Measurements from ENCODE around the gene ITPR1. TPM values are rescaled to one million over a fixed set of nuclear protein-coding genes. Genes with fewer than 3 reads are reported as not detected.

ITPR1 gene
- polyA plus RNA-seq, 1 donor from 2014 or later, result 38.3 TPM

DNA sequence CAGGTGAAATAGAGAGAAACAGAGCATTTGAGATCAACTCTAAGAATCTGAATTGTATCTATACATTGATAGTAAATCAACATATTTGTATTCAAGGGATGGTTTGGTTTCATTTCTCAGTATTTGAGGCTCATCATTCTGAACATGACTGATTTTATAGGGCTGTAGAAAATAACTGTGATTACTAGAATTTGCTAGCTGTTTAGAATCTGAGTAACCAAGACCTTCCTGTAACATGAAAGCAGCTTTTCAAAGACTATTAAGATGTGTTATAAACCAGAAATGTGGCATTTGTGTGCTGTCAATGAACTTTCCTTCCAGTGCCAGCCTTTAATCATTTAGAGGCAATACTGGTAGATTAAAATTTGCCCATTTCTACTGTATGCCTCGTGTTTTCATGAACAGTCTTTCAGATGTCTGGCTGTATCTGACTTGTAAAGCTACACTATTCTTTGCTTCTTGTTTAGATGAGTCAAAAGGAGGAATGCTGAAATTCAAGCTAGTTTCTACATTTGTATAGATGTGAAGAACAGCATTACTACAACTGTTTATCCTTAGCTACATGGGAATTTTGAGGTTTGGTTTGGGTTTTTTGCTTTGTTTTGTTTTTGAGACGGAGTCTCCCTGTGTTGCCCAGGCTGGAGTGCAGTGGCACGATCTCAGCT is 348.8 kb downstream of the ITPR1 start:
- Mint-ChIP-seq H3K4me3 (peak overlapping the region in 1 of 4 donors; percentile 19), H3K27ac (peak overlapping the region in 1 of 3 donors; percentile 12), H3K9me3 (no peaks in the 10 kb centered on the region), H3K27me3 (no peaks in the 10 kb centered on the region), H3K4me1 (peaks cover 18 to 26% (median 25%) of the 10 kb centered on the region in 3 donors), H3K36me3 (peaks cover 6% of the 10 kb centered on the region)

DNA sequence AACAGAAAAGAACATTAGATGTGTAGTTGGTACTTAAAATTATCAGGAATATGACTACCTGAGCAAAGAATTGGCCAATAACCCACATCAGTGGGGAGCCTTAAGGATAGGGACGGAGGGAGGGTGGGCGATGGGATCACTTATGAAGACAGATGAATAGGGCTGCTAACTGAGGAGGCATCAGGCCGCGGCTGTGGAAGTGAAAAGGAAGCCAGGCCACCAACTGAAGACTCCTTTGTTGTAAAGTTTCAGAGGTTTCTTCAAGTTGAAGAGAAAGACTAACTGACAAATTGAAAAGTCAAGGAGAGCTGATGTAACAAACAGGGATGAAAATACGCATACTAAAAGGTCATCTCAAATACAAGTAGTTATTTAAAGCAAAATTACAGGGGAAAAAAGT is 350.5 kb downstream of the ITPR1 start:
- no peak overlapping the region for H3K27ac Mint-ChIP-seq
- no peaks in the 10 kb centered on the region for H3K27me3 Mint-ChIP-seq
- no peaks in the 10 kb centered on the region for H3K9me3 Mint-ChIP-seq
- H3K4me3 Mint-ChIP-seq, result no peak overlapping the region
- peaks cover 6% of the 10 kb centered on the region for H3K36me3 Mint-ChIP-seq
- H3K4me1 Mint-ChIP-seq, result peaks cover 20 to 28% (median 24%) of the 10 kb centered on the region in 3 donors

DNA sequence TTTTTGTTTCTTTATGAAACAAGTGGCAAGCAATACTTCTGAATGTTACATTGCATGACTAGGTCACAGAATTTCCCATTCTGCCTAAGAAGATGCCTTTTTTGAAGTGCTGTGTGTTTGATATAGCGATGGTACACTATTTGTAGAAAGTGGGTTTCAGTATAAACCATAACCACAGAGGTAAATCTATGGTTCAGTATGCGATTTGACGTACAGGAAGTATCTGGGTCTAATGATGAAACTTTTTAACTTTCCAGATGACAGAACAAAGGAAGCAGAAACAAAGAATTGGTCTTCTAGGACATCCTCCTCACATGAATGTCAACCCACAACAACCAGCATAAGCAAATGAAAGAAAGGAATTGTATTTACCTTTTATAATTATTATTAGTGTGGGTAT is 352.7 kb downstream of the ITPR1 start:
- H3K36me3 Mint-ChIP-seq, result peaks cover 6% of the 10 kb centered on the region
- H3K27ac Mint-ChIP-seq, result peak overlapping the region in 1 of 3 donors; percentile 15
- no peaks in the 10 kb centered on the region for H3K27me3 Mint-ChIP-seq
- peaks cover 27 to 47% (median 45%) of the 10 kb centered on the region in 3 donors for H3K4me1 Mint-ChIP-seq
- no peak overlapping the region for H3K4me3 Mint-ChIP-seq
- H3K9me3 Mint-ChIP-seq, result no peaks in the 10 kb centered on the region

- Mint-ChIP-seq H3K27ac (no peak overlapping the region), H3K27me3 (no peaks in the 10 kb centered on the region), H3K4me1 (peaks cover 27 to 51% (median 42%) of the 10 kb centered on the region in 3 donors), H3K36me3 (peaks cover 6% of the 10 kb centered on the region), H3K4me3 (no peak overlapping the region), H3K9me3 (no peaks in the 10 kb centered on the region)
Observed at GRCh38 chr3:4846543-4846942, 353.4 kb downstream of the ITPR1 start.

DNA sequence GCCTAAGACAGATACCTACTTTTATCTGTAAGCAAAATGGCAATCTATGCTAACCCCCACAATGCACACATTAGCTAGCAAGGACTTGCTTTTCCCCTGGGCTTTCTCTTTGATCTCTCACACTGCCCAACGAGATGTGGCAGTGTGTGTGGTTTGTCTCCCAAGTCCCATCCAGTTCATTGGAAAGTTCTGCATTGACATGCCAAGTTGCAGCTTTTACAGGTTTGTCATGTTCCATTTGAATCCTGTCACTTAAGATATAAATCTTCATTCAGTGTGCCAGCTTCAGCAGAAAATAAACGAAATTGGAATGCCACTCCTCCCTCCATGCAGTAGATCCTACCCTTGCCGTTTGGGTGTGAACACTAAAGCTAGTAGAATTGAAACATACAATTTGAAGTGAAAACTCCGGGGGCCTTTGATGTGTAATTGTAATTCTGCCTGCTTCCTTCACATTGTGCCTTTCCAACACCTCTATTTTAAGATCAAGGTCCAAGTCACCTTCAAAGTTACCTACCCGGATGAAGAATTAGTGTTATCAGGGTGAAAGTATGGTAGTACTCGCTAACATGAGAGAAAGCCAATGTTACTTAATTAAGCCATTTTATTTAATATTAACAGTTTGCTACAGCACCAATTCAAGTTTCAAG is 355.2 kb downstream of the ITPR1 start:
- Mint-ChIP-seq H3K27me3 (no peaks in the 10 kb centered on the region), H3K36me3 (peaks cover 6% of the 10 kb centered on the region), H3K4me3 (no peak overlapping the region), H3K27ac (no peak overlapping the region), H3K4me1 (peaks cover 28 to 52% (median 42%) of the 10 kb centered on the region in 3 donors), H3K9me3 (no peaks in the 10 kb centered on the region)

- H3K27me3 Mint-ChIP-seq, result no peaks in the 10 kb centered on the region
- peaks cover 27 to 52% (median 48%) of the 10 kb centered on the region in 3 donors for H3K4me1 Mint-ChIP-seq
- peak overlapping the region in 1 of 3 donors; percentile 17 for H3K27ac Mint-ChIP-seq
- no peak overlapping the region for H3K4me3 Mint-ChIP-seq
- H3K36me3 Mint-ChIP-seq, result peaks cover 6% of the 10 kb centered on the region
- H3K9me3 Mint-ChIP-seq, result no peaks in the 10 kb centered on the region
Observed at GRCh38 chr3:4849136-4849535, 356.0 kb downstream of the ITPR1 start.

DNA sequence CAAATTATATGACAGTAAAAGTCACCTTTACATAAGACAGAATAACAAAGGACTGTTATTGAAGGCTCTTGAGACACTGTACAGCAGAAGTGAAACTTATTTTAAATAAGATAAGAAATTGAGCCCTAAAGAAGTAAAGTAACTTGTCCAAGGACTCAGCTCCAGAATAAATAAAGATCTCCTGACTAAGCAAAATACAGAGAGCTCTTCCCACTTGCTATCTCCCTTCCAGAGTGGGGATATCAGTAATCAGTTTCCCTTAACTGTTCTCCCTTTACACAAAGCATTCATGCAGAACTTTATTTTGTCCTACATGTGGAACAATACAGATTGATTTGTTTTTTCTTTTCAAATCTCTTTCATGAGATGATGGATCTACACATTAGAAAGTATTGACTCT is 356.6 kb downstream of the ITPR1 start:
- Mint-ChIP-seq H3K27me3 (no peaks in the 10 kb centered on the region), H3K4me1 (peaks cover 24 to 51% (median 48%) of the 10 kb centered on the region in 3 donors), H3K4me3 (no peak overlapping the region), H3K36me3 (peaks cover 3% of the 10 kb centered on the region), H3K9me3 (no peaks in the 10 kb centered on the region), H3K27ac (peak overlapping the region in 1 of 3 donors; percentile 64)

DNA sequence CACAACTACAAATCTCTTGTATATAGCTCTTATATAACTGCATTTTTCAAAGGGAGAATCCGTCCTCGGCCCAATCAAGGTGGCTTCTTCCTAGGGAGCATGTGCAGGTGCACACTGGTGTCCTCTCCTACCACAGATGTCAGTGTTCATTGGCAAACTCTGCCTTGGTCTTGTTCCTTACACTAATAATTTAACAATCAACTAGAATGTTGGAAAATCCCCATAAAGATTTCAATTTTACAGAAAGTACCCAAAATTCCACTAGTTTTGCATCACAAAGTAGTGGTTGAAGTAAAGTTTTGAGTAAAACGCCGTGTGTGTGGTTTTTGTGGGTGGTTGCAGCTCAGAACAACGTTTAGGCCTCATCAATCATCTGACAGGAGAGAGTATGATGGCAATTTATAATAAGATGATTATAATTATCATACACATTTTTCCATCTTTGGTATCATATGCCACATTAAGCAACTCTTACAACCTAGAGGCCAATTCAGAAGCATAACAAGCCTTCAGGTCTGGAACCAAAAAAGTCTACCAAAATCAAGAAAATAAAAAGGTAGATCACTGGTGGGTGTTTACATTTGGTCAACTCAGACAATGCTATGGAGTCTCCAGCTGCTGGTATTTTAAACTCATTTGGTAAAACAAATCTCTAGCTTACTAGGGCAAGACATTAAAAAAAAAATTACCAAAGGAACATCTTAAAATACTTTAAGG is 357.2 kb downstream of the ITPR1 start:
- H3K27ac Mint-ChIP-seq, result peak overlapping the region in 2 of 3 donors; percentile 10 to 64
- H3K27me3 Mint-ChIP-seq, result no peaks in the 10 kb centered on the region
- H3K9me3 Mint-ChIP-seq, result no peaks in the 10 kb centered on the region
- H3K4me3 Mint-ChIP-seq, result peak overlapping the region in 1 of 4 donors; percentile 5
- H3K4me1 Mint-ChIP-seq, result peaks cover 18 to 45% (median 42%) of the 10 kb centered on the region in 3 donors
- H3K36me3 Mint-ChIP-seq, result no peaks in the 10 kb centered on the region

- H3K27me3 Mint-ChIP-seq, result no peaks in the 10 kb centered on the region
- peaks cover 13 to 40% (median 38%) of the 10 kb centered on the region in 3 donors for H3K4me1 Mint-ChIP-seq
- H3K27ac Mint-ChIP-seq, result peak overlapping the region in 1 of 3 donors; percentile 10
- no peaks in the 10 kb centered on the region for H3K9me3 Mint-ChIP-seq
- H3K36me3 Mint-ChIP-seq, result no peaks in the 10 kb centered on the region
- peak overlapping the region in 1 of 4 donors; percentile 5 for H3K4me3 Mint-ChIP-seq
Observed at GRCh38 chr3:4850928-4851265, 357.7 kb downstream of the ITPR1 start.

GRCh38 chr3:4852780-4853748 is 359.9 kb downstream of the ITPR1 start:
- Mint-ChIP-seq H3K27ac (peak overlapping the region in 1 of 3 donors; percentile 29), H3K9me3 (no peaks in the 10 kb centered on the region), H3K4me1 (peaks cover 10 to 35% (median 34%) of the 10 kb centered on the region in 3 donors), H3K36me3 (peaks cover 2% of the 10 kb centered on the region), H3K4me3 (no peak overlapping the region), H3K27me3 (no peaks in the 10 kb centered on the region)

DNA sequence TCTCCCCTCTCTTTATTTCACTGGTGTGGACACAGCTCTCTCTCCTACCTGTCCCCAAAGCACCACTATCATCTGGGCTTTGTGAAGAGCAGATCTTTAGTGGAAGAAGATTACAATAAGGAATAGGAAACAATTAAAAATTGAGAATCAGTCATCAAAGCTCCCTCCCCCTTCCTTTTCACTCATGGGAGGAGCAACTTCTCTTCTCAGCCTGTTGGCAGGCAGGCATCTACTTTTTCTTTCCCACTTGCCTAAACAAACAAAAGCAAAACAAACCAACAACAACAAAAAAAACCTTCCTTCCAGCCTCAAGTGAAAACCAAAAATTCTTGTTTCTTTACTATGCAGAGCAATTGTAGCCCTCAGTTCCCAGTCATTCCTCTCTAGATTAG is 360.6 kb downstream of the ITPR1 start:
- Mint-ChIP-seq H3K4me1 (peaks cover 10 to 28% (median 27%) of the 10 kb centered on the region in 3 donors), H3K4me3 (no peak overlapping the region), H3K27ac (peak overlapping the region in 1 of 3 donors; percentile 29), H3K27me3 (no peaks in the 10 kb centered on the region), H3K36me3 (peaks cover 2% of the 10 kb centered on the region), H3K9me3 (no peaks in the 10 kb centered on the region)

DNA sequence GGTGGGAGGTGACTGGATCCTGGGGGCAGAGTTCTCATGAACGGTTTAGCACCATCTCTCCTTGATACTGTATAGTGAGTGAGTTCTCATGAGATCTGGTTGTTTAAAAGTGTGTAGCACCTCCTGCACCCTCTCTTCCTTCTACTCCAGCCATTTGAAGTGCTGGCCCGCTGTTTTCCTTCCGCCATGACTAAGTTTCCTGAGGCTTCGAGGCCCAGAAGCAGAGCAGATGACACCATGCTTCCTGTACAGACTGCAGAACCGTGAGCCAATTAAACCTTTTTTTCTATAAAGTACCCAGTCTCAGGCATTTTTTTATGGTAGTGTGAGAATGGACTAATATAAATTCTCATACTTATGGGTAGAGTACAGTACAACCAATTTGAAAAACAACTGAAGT is 362.5 kb downstream of the ITPR1 start:
- Mint-ChIP-seq H3K27me3 (no peaks in the 10 kb centered on the region), H3K4me1 (peaks cover 3 to 12% (median 8%) of the 10 kb centered on the region in 3 donors), H3K4me3 (no peak overlapping the region), H3K27ac (no peak overlapping the region), H3K9me3 (peaks cover 0 to 4% (median 3%) of the 10 kb centered on the region in 3 donors), H3K36me3 (peaks cover 4% of the 10 kb centered on the region)

DNA sequence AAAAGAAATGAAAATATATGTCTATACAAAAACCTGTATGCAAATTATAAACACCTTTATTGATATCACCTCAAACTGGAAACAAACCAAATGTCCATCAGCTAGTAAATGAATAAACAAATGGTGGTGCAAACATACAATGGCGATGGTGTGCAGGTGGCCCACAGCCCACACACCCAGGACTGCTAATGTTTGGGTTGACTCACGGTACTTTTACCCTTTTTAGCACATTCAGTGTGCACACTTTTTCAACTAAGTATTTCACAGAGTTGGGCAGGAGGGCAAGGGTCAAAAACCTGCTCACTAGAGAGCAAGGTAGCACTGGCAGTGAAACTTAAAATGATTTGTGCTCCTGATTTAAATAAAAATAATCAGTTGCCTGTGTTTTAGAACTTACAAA is 363.0 kb downstream of the ITPR1 start:
- Mint-ChIP-seq H3K4me1 (peaks cover 3 to 8% (median 4%) of the 10 kb centered on the region in 3 donors), H3K27ac (no peak overlapping the region), H3K36me3 (peaks cover 4% of the 10 kb centered on the region)

DNA sequence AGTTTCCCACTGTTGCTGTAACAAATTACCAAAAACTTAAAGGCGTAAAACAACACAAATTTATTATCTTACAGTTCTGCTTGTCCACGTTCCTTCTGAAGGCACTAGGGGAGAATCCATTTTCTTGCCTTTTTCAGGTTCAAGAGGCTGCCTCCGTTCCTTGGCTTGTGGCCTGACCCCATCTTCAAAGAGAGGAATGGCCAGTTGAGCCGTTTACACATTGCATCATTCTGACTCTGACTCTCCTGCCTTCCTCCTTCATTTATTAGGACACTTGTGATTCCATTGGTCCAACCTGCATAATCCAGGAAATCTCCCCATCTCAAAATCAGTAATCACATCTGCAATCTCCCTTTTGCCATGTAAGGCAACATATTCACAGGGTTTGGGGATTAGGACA is 363.4 kb downstream of the ITPR1 start:
- no peak overlapping the region for H3K4me3 Mint-ChIP-seq
- H3K4me1 Mint-ChIP-seq, result peaks cover under 1 to 8% (median 3%) of the 10 kb centered on the region in 3 donors
- peak overlapping the region in 2 of 3 donors; percentile 11 to 13 for H3K27ac Mint-ChIP-seq
- H3K27me3 Mint-ChIP-seq, result no peaks in the 10 kb centered on the region
- H3K36me3 Mint-ChIP-seq, result peaks cover 4% of the 10 kb centered on the region
- peaks cover 0 to 9% (median 6%) of the 10 kb centered on the region in 3 donors for H3K9me3 Mint-ChIP-seq

More for the DNA sequence above, 363.0 kb downstream of the ITPR1 start:
- Mint-ChIP-seq H3K9me3 (peaks cover 0 to 6% (median 4%) of the 10 kb centered on the region in 3 donors), H3K27me3 (no peaks in the 10 kb centered on the region), H3K4me3 (no peak overlapping the region)
